Stimulated activated CD8-positive, alpha-beta memory T cell treated with anti-CD3 and anti-CD28 coated beads, Interleukin-2, amount 100 ng/mL, for 48 hours (primary cell): ENCODE results near the gene MAGEA2B.
"Not testable (repeated sequence)": the region's sequence is repeated elsewhere in the genome, so short reads cannot be mapped to it uniquely, and the experiment has no call there.

Experiments
- DNase-seq, 2 donors: peaks; one replicate each; pipeline ENCODE4 v3.0.0-alpha.2; 2020; ENCODE audit warnings: low read depth in 2 of 2

The MAGEA2B gene

DNA sequence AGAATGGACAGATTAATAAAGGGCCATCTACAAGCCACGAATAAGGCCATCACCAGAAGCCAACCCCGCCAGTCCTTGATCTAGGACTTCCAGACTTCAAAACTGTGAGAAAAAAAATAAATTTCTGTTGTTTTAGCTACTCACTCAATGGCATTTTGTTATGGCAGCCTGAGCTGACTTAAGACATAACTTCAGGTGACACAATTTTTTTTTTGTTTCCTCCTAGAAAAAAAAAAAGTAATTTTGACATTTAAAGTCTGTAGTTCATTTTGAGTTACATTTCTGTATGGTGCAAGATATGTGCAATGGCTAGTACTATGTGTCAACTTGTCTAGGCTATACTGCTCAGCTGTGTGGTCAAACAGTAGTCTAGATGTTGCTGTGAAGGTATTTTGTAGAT, 44.5 kb downstream of the MAGEA2B start, which contains the start of gene CSAG3:
Gene CSAG3 (plus strand): TSS at position 301 of the 400 bp plus-strand sequence.
- DNase-seq = not testable (repeated sequence)

DNA sequence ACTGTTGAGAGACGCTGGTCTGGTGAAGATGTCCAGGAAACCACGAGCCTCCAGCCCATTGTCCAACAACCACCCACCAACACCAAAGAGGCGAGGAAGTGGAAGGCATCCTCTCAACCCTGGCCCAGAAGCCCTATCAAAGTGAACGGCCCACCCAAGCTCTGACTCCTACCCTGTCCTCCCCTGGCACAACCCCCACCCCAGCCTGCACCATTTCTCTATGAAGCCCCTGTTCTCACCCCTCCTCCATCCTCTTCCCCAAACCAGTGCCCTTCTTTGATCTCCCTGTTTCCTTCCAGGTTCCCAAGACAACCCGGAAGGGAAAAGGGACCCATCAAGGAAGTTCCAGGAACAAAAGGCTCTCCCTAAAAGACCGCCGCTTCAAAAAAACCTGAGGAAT, 45.1 kb downstream of the MAGEA2B start:
- not testable (repeated sequence) for DNase-seq

GRCh38 chrX:152761582-152761981, 47.2 kb downstream of the MAGEA2B start:
- DNase-seq = not testable (repeated sequence)

- not testable (repeated sequence) for DNase-seq
Observed at GRCh38 chrX:152766562-152766961, 52.1 kb downstream of the MAGEA2B start.
